OCI-LY1 (cell line): ENCODE measurements around the gene TGM2.

Experiments
- EZH2 ChIP-seq: fragments of 200-600 bp; sonication (generic), shearing (Covaris generic); IDR thresholded peaks from 2 replicates; pipeline ENCODE4 v1.8.0; 2017; ENCODE audit warnings: borderline replicate concordance, mixed run types, mild to moderate bottlenecking, antibody characterized with exemption, low read length, moderate library complexity, mixed read lengths
- TF ChIP-seq, protein P1 (sequence below): fragments of 200-600 bp; sonication (generic), shearing (Covaris generic); IDR thresholded peaks from 2 replicates; pipeline ENCODE4 v1.5.1; 2017; ENCODE audit warnings: mild to moderate bottlenecking, antibody characterized with exemption, low read length, moderate library complexity, mixed read lengths

GRCh38 chr20:38110525-38111178 is 54.4 kb downstream of the TGM2 start:
- TF ChIP-seq, protein P1, sequence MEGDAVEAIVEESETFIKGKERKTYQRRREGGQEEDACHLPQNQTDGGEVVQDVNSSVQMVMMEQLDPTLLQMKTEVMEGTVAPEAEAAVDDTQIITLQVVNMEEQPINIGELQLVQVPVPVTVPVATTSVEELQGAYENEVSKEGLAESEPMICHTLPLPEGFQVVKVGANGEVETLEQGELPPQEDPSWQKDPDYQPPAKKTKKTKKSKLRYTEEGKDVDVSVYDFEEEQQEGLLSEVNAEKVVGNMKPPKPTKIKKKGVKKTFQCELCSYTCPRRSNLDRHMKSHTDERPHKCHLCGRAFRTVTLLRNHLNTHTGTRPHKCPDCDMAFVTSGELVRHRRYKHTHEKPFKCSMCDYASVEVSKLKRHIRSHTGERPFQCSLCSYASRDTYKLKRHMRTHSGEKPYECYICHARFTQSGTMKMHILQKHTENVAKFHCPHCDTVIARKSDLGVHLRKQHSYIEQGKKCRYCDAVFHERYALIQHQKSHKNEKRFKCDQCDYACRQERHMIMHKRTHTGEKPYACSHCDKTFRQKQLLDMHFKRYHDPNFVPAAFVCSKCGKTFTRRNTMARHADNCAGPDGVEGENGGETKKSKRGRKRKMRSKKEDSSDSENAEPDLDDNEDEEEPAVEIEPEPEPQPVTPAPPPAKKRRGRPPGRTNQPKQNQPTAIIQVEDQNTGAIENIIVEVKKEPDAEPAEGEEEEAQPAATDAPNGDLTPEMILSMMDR, result no peak
- TF ChIP-seq EZH2, result no peak
